Activated T-cell treated with anti-CD3 and anti-CD28 coated beads for 4 hours (primary cell): ENCODE results near the gene PPARA.

ENCODE experiments used
- DNase-seq: peaks from one replicate; pipeline ENCODE4 v3.0.0-alpha.2; 2020

PPARA gene

GRCh38 chr22:46114518-46115387 lies 35.6 kb upstream of the PPARA start:
- no peak for DNase-seq

GRCh38 chr22:46115388-46115678 lies 35.0 kb upstream of the PPARA start:
- no peak for DNase-seq

GRCh38 chr22:46115755-46116490 lies 34.4 kb upstream of the PPARA start:
- DNase-seq, result no peak

GRCh38 chr22:46116491-46116958 lies 33.8 kb upstream of the PPARA start:
- peak; percentile 80 for DNase-seq

- DNase-seq, result no peak
These were observed 32.8 kb upstream of the PPARA start for GRCh38 chr22:46117206-46118199.

GRCh38 chr22:46119093-46119728 lies 31.1 kb upstream of the PPARA start:
- no peak for DNase-seq

- no peak for DNase-seq
These were observed 30.5 kb upstream of the PPARA start for GRCh38 chr22:46119729-46120419.

GRCh38 chr22:46120420-46120737 lies 29.9 kb upstream of the PPARA start:
- no peak for DNase-seq

GRCh38 chr22:46121079-46121478 lies 29.2 kb upstream of the PPARA start:
- DNase-seq, result no peak

- DNase-seq, result no peak
These were observed 28.6 kb upstream of the PPARA start for GRCh38 chr22:46121523-46122287.

GRCh38 chr22:46122511-46122971 lies 27.8 kb upstream of the PPARA start:
- DNase-seq, result peak; percentile 67

- DNase-seq, result no peak
These were observed 27.2 kb upstream of the PPARA start for GRCh38 chr22:46122980-46123693.

GRCh38 chr22:46123694-46124382 lies 26.5 kb upstream of the PPARA start:
- DNase-seq, result no peak

- DNase-seq, result no peak
These were observed 25.8 kb upstream of the PPARA start for GRCh38 chr22:46124383-46125144.

- no peak for DNase-seq
These were observed 25.0 kb upstream of the PPARA start for GRCh38 chr22:46125311-46125710.

GRCh38 chr22:46125816-46126765 lies 24.2 kb upstream of the PPARA start:
- DNase-seq, result no peak

- DNase-seq, result no peak
These were observed 23.4 kb upstream of the PPARA start for GRCh38 chr22:46126853-46127385.
